Epithelial cell of prostate (primary cell): ENCODE results near the gene MPRIP.

Experiments used
- DNase-seq: peaks from one replicate; pipeline ENCODE4 v3.0.0-alpha.2; 2011; ENCODE audit warnings: low read depth, low spot score
- H3K27ac ChIP-seq: fragments of 450-650 bp; 2 replicates; pipeline ENCODE4 v1.5.1; 2017; ENCODE audit warnings: mild to moderate bottlenecking

MPRIP gene

DNA sequence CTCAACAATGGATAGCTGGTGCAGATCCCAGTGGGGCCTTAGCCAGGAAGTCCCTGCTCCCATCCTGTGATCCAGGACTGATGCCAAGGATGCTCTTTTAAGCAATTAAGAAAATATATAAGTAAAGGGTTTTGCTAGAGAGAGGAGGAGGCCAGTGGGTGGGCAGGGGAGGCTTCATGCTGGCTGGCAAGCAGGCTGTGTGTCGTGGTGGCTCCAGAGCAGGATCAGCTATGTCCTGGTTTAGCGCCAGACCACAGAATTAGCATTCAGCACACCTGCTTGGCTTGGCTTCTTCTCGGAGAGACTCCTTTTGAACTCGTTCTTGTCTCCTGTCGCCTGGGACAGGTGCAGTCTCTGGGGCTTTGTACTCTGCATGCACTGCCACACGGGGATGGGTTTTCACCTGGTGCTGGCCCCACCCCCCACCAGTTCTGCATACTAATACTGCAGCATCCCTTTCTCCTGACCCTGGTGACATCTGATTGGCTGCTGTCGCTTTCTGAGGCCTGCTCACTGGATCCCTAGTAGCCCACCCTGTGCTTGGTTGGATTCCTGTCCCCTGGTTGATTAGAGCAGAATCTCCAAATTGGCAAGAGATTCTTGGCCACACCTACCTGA lies 97.8 kb downstream of the MPRIP start:
- no peak for DNase-seq

DNA sequence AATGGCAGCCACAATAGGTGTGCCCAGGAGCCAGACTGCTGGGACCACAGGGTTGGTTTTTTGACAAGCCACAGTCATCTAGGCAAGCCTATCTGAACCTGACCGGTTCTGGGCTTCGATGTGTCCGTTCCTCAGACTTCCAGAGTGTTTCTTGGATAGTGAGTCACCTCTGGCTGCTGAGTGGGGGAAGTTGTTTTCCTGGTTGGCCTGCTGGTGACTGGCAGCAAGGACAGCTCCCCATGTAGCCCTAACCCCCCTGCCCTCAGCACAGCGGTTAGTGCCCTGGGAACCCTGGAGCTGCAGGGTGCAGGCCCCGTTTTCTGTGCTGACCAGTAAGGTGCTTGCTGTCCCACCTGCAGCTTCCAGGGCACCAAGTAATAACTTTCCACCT lies 98.3 kb downstream of the MPRIP start:
- DNase-seq = peak; percentile 29

More for the DNA sequence above, 97.8 kb downstream of the MPRIP start:
- peak overlapping the region; percentile 10 for H3K27ac ChIP-seq

GRCh38 chr17:17141279-17141678 lies 99.0 kb downstream of the MPRIP start:
- no peak for DNase-seq
- no peak overlapping the region for H3K27ac ChIP-seq

More for the DNA sequence above, 98.3 kb downstream of the MPRIP start:
- peak overlapping the region; percentile 10 for H3K27ac ChIP-seq

DNA sequence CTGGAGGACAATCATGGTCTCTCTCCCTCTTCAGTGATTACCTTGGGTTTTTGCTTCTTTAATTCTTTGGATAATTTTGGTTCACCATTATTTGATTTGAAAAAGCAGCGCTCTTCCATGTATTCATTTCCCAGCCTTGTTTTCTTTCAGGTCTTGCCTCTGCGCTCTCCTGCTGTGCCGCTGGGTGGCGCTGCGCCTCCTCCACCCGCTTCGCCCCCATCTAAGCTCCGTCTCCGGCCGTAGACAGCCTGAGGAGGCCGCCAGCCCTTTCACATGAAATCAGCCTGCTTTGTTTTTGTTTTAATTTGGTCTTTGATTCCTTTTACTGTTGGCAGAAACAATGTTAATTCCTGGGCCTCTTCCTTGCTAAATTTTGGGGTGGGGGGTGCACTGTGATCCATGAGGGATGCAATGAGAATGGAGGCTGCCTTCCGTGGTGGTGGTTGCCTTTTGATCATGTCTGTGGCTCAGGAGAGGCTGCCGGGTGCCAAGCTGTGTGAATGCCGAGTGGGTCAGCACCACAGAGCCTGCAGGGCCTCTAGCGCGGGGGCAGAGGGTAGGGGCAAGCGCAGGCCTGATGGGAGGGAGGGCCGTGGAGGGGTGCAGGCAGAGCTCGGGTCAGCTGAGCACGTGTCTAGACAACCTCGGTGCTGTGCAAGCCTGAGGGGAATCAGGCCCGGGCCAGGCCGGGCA lies 99.7 kb downstream of the MPRIP start:
- H3K27ac ChIP-seq = no peak overlapping the region
- no peak for DNase-seq

GRCh38 chr17:17142556-17142955 lies 100.3 kb downstream of the MPRIP start:
- H3K27ac ChIP-seq = no peak overlapping the region
- DNase-seq = no peak

GRCh38 chr17:17143501-17143900 lies 101.2 kb downstream of the MPRIP start:
- no peak overlapping the region for H3K27ac ChIP-seq
- no peak for DNase-seq

DNA sequence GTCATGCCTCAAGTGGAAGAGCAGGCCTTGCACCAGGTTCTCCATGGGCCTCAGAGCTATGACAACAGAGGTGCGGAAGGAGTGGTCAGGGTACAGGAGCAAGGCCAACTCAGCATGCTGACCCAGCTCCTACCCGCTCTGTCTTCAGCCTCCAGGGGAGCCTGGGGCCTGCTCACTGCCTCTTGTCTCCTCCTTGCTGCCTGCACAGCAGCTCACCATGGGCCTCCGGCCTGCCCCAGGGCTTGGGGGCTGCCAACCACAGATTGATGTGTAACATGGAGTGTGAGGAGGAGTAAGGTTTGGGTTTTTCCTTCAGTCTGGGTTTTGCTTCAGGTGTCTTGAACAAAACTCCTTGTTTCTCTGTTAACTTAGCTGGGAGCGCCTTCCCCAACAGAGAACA lies 101.8 kb downstream of the MPRIP start:
- no peak for DNase-seq
- H3K27ac ChIP-seq = no peak overlapping the region

DNA sequence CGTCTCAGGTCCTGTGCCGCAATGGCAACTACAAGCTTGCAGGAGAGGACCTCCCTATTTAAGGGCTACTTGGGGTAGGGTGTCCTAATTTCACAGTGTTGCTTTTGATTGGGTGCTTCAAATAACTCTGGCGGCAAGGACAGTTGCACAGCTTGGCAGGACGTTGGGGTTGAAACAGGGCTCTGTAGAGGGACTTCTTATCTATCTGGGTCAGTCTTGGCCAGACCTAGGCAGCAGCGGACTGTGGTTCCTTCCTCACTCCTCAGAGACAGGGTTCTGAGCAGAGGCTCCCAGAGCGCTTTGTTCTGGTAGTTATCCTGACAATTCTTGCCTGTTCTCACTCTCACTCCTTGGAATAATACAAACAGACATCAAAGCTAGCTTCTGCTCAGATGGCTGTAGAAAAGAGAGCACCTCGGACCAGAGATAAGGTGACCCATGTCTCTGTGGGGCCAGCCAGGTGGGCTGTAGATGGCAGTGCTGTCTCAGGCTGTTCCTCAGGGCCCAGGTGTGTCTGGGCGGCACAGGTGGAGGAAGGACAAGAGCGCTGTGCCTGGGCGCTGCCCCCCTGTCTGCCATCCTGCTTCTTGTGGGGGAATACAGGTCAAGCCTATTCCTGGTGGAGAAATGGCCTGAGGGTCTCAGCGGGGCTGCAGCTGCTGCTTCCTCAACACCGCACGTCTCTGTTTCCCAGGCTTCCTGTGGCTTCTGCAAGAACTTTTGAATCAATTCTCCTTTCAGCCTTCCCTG lies 102.8 kb downstream of the MPRIP start:
- no peak for DNase-seq
- no peak overlapping the region for H3K27ac ChIP-seq

DNA sequence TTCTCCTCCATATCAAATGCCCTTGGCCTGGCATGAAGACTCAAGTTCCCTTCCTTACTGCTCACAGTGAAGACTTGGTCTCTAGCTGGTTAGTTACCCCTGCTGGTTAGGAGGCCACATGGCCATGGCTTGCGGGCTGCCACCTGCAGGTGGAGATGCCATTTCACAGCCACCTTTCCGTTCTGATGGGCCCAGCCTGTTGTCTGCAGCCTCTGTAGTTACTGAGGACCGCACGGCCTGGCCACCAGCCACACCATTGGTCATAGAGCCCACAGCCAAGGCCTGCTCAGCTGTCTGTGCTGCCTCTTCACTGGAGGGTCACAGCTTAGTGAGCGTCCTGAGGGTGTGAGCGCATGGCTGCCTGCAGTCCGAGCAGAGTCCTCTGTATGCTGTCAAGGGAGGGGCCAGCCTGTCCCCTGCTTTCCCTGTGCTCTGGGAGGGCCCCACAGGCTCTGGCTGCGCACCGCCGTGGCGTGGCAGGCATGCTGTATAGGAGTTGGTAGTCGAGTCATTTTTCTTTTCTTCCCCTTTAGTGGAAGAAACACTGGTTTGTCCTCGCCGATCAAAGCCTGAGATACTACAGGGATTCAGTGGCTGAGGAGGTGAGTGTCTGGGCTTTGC lies 104.6 kb downstream of the MPRIP start:
- no peak overlapping the region for H3K27ac ChIP-seq
- DNase-seq = no peak

DNA sequence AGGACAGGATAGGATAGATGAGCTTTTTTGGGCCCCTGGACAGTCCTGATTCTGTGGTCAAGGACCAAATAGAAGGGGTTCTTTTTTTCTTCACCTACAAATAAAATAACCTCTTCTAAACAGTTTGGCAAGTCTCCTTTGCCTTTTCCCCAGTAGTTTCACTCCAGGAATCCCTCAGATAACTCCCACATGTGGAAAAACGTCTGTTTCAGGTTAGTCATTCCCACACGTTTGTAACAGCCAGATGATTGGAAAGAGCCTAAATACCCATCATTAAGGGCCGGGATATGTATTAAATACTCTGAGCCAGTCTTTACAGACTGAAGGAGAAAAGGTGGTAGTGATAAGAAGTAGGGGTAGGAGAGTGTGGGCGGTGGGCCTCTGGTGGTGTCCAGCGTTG lies 105.6 kb downstream of the MPRIP start:
- peak overlapping the region; percentile 24 for H3K27ac ChIP-seq
- no peak for DNase-seq

DNA sequence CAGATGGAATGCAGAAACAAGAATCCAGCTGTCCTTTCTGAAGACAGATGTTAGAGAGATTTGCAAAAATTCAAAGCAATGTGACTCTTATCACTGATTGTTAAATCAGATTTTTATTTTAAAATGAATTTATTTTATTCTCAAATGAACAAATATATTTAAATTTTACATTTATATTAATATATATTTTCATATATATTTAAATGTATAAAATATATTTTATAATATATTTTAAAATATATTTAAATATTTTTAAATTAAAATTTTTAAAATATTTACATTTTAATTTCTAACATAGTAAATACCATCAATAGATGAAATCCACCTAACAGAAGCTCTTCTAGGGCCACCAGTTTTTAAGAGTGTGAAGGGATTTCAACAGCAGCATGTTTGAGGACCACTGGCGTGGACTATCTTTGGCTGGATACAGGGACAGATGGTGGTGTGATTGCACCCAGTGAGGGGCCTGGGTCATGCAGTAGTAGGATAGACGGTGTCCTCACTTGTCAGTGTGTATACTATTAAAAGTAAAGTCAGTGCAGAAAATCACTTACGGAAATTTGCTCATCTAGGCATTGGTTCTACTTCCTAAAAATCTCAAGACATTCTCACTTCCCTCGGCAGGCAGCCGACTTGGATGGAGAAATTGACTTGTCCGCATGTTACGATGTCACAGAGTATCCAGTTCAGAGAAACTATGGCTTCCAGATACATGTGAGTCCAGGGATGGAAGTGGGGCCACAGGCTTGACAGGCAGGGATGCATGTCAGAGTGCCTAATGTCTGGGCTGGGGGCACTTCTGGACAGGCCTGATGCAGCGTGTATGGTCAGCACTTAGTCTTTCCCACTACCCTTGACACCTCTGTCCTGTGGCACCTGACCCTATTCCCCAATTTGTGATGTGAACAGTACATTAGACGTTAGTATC lies 107.5 kb downstream of the MPRIP start:
- peak overlapping the region; percentile 64 for H3K27ac ChIP-seq

GRCh38 chr17:17150448-17150800 lies 108.2 kb downstream of the MPRIP start:
- peak overlapping the region; percentile 64 for H3K27ac ChIP-seq

More for the DNA sequence above, 107.5 kb downstream of the MPRIP start:
- DNase-seq = no peak

GRCh38 chr17:17151055-17151454 lies 108.8 kb downstream of the MPRIP start:
- H3K27ac ChIP-seq = peak overlapping the region; percentile 64
- DNase-seq = peak; percentile 27

More at GRCh38 chr17:17150448-17150800, 108.2 kb downstream of the MPRIP start:
- DNase-seq = no peak

DNA sequence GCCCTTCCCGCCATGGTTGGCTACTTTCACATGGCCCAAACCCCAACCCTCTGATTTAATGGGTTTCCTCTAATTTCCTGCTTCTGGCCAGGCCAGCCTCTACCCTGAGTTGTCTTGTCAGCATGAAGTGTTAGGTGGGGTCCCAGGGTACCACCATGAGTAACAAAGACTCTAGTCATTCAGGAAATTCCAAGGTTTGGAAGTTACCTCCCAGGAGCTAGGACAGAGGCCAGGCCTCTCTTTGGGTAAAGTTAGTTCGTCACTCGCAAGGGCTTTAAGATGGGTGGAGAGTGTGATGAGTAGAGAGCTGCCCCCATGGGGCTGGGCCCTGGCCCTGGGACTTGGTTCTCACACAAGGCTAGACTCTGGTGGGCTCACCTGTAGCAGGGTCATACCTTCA lies 109.3 kb downstream of the MPRIP start:
- DNase-seq = no peak
- peak overlapping the region; percentile 64 for H3K27ac ChIP-seq

GRCh38 chr17:17151962-17152361 lies 109.7 kb downstream of the MPRIP start:
- peak overlapping the region; percentile 64 for H3K27ac ChIP-seq

GRCh38 chr17:17152385-17152784 lies 110.1 kb downstream of the MPRIP start:
- no peak for DNase-seq
- H3K27ac ChIP-seq = peak overlapping the region; percentile 64

More at GRCh38 chr17:17151962-17152361, 109.7 kb downstream of the MPRIP start:
- peak; percentile 49 for DNase-seq

DNA sequence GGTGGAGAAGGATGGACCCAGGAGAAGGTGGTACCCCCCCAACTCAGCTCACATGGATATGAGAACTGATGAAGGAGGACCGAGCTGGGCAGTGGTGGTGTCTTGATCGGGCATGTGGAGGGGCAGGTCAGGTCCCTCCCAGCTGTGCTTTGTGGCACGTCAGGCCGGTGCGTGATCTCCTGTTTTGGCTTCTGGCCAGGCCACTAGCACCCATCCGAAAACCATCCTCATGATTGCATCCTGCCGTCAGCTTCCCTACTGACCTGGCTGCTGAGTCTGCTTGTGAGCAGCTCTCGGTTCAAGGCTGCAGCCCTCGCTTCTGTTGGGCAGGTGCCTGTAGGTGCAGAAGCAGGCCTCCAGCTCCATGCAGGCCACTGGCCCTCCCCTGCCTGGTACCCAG lies 110.8 kb downstream of the MPRIP start:
- DNase-seq = no peak
- no peak overlapping the region for H3K27ac ChIP-seq

DNA sequence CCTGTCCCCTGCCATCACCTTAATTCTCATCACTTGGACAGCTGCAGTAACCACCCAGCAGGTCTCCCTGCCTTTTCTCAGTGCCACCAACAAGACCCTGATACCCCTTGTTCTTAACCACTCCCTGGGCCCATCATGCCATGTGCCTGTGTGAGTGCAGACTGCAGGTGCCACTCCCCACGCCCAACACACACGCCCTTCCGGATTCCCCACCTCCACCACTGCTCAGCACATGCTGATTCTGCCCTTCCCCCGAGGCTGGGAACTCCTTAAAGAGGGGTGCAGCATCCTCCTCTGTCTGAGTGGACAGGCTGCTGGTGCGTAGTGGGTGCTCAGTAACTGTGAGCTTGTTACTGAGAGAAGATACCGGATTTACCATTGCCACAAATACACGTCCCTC lies 111.5 kb downstream of the MPRIP start:
- no peak for DNase-seq

GRCh38 chr17:17154556-17154955 lies 112.3 kb downstream of the MPRIP start:
- H3K27ac ChIP-seq = no peak overlapping the region
- no peak for DNase-seq

More for the DNA sequence above, 111.5 kb downstream of the MPRIP start:
- H3K27ac ChIP-seq = no peak overlapping the region

- DNase-seq = no peak
- peak overlapping the region; percentile 40 for H3K27ac ChIP-seq
Measured at GRCh38 chr17:17154981-17155380, 112.7 kb downstream of the MPRIP start.
